GM19043 (cell line): ENCODE measurements around the gene CAPN12.

ENCODE experiments used
- ATAC-seq: cut with Tn5 transposase; IDR thresholded peaks from one replicate; pipeline ENCODE4 v1.9.1; 2021; ENCODE audit warnings: low read depth; ENCODE audit not compliant: unreplicated experiment

The CAPN12 gene

GRCh38 chr19:38712161-38712748 lies 32.0 kb downstream of the CAPN12 start:
- no peak for ATAC-seq

GRCh38 chr19:38711726-38712153 lies 32.5 kb downstream of the CAPN12 start:
- no peak for ATAC-seq

- no peak for ATAC-seq
Observed at GRCh38 chr19:38710928-38711725, 33.1 kb downstream of the CAPN12 start.

GRCh38 chr19:38710416-38710702 lies 33.9 kb downstream of the CAPN12 start:
- no peak for ATAC-seq

GRCh38 chr19:38709671-38710415 lies 34.4 kb downstream of the CAPN12 start:
- no peak for ATAC-seq

GRCh38 chr19:38709119-38709518 lies 35.2 kb downstream of the CAPN12 start:
- ATAC-seq = no peak

GRCh38 chr19:38708413-38709024 lies 35.8 kb downstream of the CAPN12 start:
- no peak for ATAC-seq

- no peak for ATAC-seq
Observed at GRCh38 chr19:38707512-38708114, 36.7 kb downstream of the CAPN12 start.

- ATAC-seq = no peak
Observed at GRCh38 chr19:38706792-38707511, 37.3 kb downstream of the CAPN12 start.

- no peak for ATAC-seq
Observed at GRCh38 chr19:38705197-38706019, 38.9 kb downstream of the CAPN12 start.

GRCh38 chr19:38704488-38705026 lies 39.7 kb downstream of the CAPN12 start:
- no peak for ATAC-seq

GRCh38 chr19:38703509-38703908 lies 40.8 kb downstream of the CAPN12 start:
- ATAC-seq = no peak

GRCh38 chr19:38702278-38702677 lies 42.0 kb downstream of the CAPN12 start:
- ATAC-seq = no peak

GRCh38 chr19:38701455-38702063 lies 42.7 kb downstream of the CAPN12 start:
- ATAC-seq = no peak

GRCh38 chr19:38700902-38701454 lies 43.3 kb downstream of the CAPN12 start:
- ATAC-seq = no peak

GRCh38 chr19:38700350-38700901 lies 43.8 kb downstream of the CAPN12 start:
- ATAC-seq = no peak

- ATAC-seq = no peak
Observed at GRCh38 chr19:38699647-38700349, 44.5 kb downstream of the CAPN12 start.

GRCh38 chr19:38699027-38699346 lies 45.3 kb downstream of the CAPN12 start:
- ATAC-seq = no peak
